Central memory CD8-positive, alpha-beta T cell (primary cell): Measurements from ENCODE around the gene PNPLA1.

Experiments
- ATAC-seq: fragments of 150-1000 bp; cut with Tn5 transposase; replicated peaks from 2 replicates; pipeline ENCODE4 v1.10.0; 2022; ENCODE audit warnings: mild to moderate bottlenecking, moderate FRiP score, moderate number of reproducible peaks; ENCODE audit not compliant: poor library complexity, severe bottlenecking; ENCODE audit errors: extremely low read depth
- DNase-seq, 2 donors: peaks; one replicate each; pipeline ENCODE4 v3.0.0; 2021; ENCODE audit warnings: low spot score in 2 of 2
- H3K27ac Mint-ChIP-seq: one replicate; pipeline ENCODE4 v1.8.0; 2022; ENCODE audit warnings: low read depth, mild to moderate bottlenecking, moderate library complexity, mixed read lengths
- H3K27me3 Mint-ChIP-seq: one replicate; pipeline ENCODE4 v1.8.0; 2022; ENCODE audit warnings: mixed read lengths
- H3K36me3 Mint-ChIP-seq: one replicate; pipeline ENCODE4 v1.8.0; 2022; ENCODE audit warnings: mild to moderate bottlenecking, moderate library complexity, mixed read lengths; ENCODE audit not compliant: insufficient read depth
- H3K4me1 Mint-ChIP-seq: one replicate; pipeline ENCODE4 v1.8.0; 2022; ENCODE audit warnings: mixed read lengths
- H3K4me3 Mint-ChIP-seq: one replicate; pipeline ENCODE4 v1.8.0; 2022; ENCODE audit warnings: mild to moderate bottlenecking, moderate library complexity, mixed read lengths
- H3K9me3 Mint-ChIP-seq: one replicate; pipeline ENCODE4 v1.8.0; 2022; ENCODE audit warnings: mixed read lengths

The PNPLA1 gene

GRCh38 chr6:36252005-36252404, 17.9 kb upstream of the PNPLA1 start:
- no peaks in the 10 kb centered on the region for H3K9me3 Mint-ChIP-seq
- H3K27ac Mint-ChIP-seq, result peak overlapping the region; percentile 25
- ATAC-seq, result no peak
- DNase-seq, result no peak
- H3K4me3 Mint-ChIP-seq, result no peak overlapping the region
- H3K4me1 Mint-ChIP-seq, result no peaks in the 10 kb centered on the region
- H3K36me3 Mint-ChIP-seq, result peaks cover 2% of the 10 kb centered on the region
- H3K27me3 Mint-ChIP-seq, result peaks cover 12% of the 10 kb centered on the region

GRCh38 chr6:36263390-36264000, 6.4 kb upstream of the PNPLA1 start:
- H3K4me3 Mint-ChIP-seq, result no peak overlapping the region
- no peaks in the 10 kb centered on the region for H3K9me3 Mint-ChIP-seq
- H3K27me3 Mint-ChIP-seq, result peaks cover 29% of the 10 kb centered on the region
- no peaks in the 10 kb centered on the region for H3K36me3 Mint-ChIP-seq
- H3K27ac Mint-ChIP-seq, result no peak overlapping the region
- no peaks in the 10 kb centered on the region for H3K4me1 Mint-ChIP-seq
- DNase-seq (no peak), ATAC-seq (no peak)

GRCh38 chr6:36265744-36266143, 4.1 kb upstream of the PNPLA1 start:
- DNase-seq (no peak), ATAC-seq (no peak)
- H3K4me1 Mint-ChIP-seq, result no peaks in the 10 kb centered on the region
- H3K9me3 Mint-ChIP-seq, result no peaks in the 10 kb centered on the region
- peaks cover 48% of the 10 kb centered on the region for H3K27me3 Mint-ChIP-seq
- no peaks in the 10 kb centered on the region for H3K36me3 Mint-ChIP-seq
- H3K4me3 Mint-ChIP-seq, result no peak overlapping the region
- H3K27ac Mint-ChIP-seq, result no peak overlapping the region

GRCh38 chr6:36266913-36267644, 2.8 kb upstream of the PNPLA1 start:
- no peak for ATAC-seq
- peaks cover 48% of the 10 kb centered on the region for H3K27me3 Mint-ChIP-seq
- H3K27ac Mint-ChIP-seq, result no peak overlapping the region
- DNase-seq, result no peak
- H3K9me3 Mint-ChIP-seq, result no peaks in the 10 kb centered on the region
- H3K4me1 Mint-ChIP-seq, result no peaks in the 10 kb centered on the region
- H3K36me3 Mint-ChIP-seq, result no peaks in the 10 kb centered on the region
- no peak overlapping the region for H3K4me3 Mint-ChIP-seq

- Mint-ChIP-seq H3K9me3 (no peaks in the 10 kb centered on the region), H3K4me3 (no peak overlapping the region), H3K27ac (no peak overlapping the region), H3K36me3 (no peaks in the 10 kb centered on the region), H3K27me3 (peaks cover 47% of the 10 kb centered on the region), H3K4me1 (no peaks in the 10 kb centered on the region)
- ATAC-seq, result no peak
- DNase-seq, result no peak
These were observed 2.0 kb upstream of the PNPLA1 start for GRCh38 chr6:36267731-36268477.

GRCh38 chr6:36268478-36269275, 1.2 kb upstream of the PNPLA1 start:
- H3K9me3 Mint-ChIP-seq, result no peaks in the 10 kb centered on the region
- H3K36me3 Mint-ChIP-seq, result no peaks in the 10 kb centered on the region
- no peaks in the 10 kb centered on the region for H3K4me1 Mint-ChIP-seq
- H3K27me3 Mint-ChIP-seq, result peaks cover 53% of the 10 kb centered on the region
- DNase-seq (no peak), ATAC-seq (no peak)
- H3K27ac Mint-ChIP-seq, result no peak overlapping the region
- H3K4me3 Mint-ChIP-seq, result no peak overlapping the region

GRCh38 chr6:36272234-36272633, 2.4 kb downstream of the PNPLA1 start:
- Mint-ChIP-seq H3K36me3 (no peaks in the 10 kb centered on the region), H3K27me3 (peaks cover 66% of the 10 kb centered on the region), H3K27ac (no peak overlapping the region), H3K4me3 (no peak overlapping the region), H3K9me3 (no peaks in the 10 kb centered on the region), H3K4me1 (no peaks in the 10 kb centered on the region)
- no peak for DNase-seq
- no peak for ATAC-seq

GRCh38 chr6:36273067-36273466, 3.2 kb downstream of the PNPLA1 start:
- H3K27ac Mint-ChIP-seq, result no peak overlapping the region
- no peak overlapping the region for H3K4me3 Mint-ChIP-seq
- ATAC-seq (no peak), DNase-seq (no peak)
- H3K9me3 Mint-ChIP-seq, result no peaks in the 10 kb centered on the region
- no peaks in the 10 kb centered on the region for H3K36me3 Mint-ChIP-seq
- no peaks in the 10 kb centered on the region for H3K4me1 Mint-ChIP-seq
- peaks cover 70% of the 10 kb centered on the region for H3K27me3 Mint-ChIP-seq

- Mint-ChIP-seq H3K4me3 (no peak overlapping the region), H3K9me3 (no peaks in the 10 kb centered on the region), H3K27me3 (peaks cover 71% of the 10 kb centered on the region), H3K27ac (no peak overlapping the region), H3K36me3 (no peaks in the 10 kb centered on the region), H3K4me1 (no peaks in the 10 kb centered on the region)
- ATAC-seq (no peak), DNase-seq (no peak)
These were observed 4.1 kb downstream of the PNPLA1 start for GRCh38 chr6:36273802-36274514.

- H3K4me1 Mint-ChIP-seq, result no peaks in the 10 kb centered on the region
- no peaks in the 10 kb centered on the region for H3K36me3 Mint-ChIP-seq
- H3K27ac Mint-ChIP-seq, result no peak overlapping the region
- DNase-seq (no peak), ATAC-seq (no peak)
- no peak overlapping the region for H3K4me3 Mint-ChIP-seq
- H3K9me3 Mint-ChIP-seq, result no peaks in the 10 kb centered on the region
- H3K27me3 Mint-ChIP-seq, result peaks cover 70% of the 10 kb centered on the region
These were observed 7.0 kb downstream of the PNPLA1 start for GRCh38 chr6:36276581-36277536.

- DNase-seq, result no peak
- Mint-ChIP-seq H3K9me3 (no peaks in the 10 kb centered on the region), H3K27me3 (peaks cover 71% of the 10 kb centered on the region), H3K27ac (no peak overlapping the region), H3K4me3 (no peak overlapping the region), H3K36me3 (no peaks in the 10 kb centered on the region), H3K4me1 (no peaks in the 10 kb centered on the region)
- no peak for ATAC-seq
These were observed 8.1 kb downstream of the PNPLA1 start for GRCh38 chr6:36277946-36278470.
